ENCODE results near the gene ALOXE3.

- no peak for TF ChIP-seq CTCF (IDR thresholded peaks at IDR 0.05; ENCODE audit: low read length)
- TF ChIP-seq EZH2 (IDR thresholded peaks at IDR 0.05; ENCODE audit: borderline replicate concordance, low read length): no peak
These were observed 50.5 kb downstream of the ALOXE3 start for GRCh38 chr17:8067806-8068205.
